ENCODE data around the gene SH3BP4.
"Not testable (repeated sequence)": the region's sequence is repeated elsewhere in the genome, so short reads cannot be mapped to it uniquely, and the experiment has no call there.

The SH3BP4 gene

DNA sequence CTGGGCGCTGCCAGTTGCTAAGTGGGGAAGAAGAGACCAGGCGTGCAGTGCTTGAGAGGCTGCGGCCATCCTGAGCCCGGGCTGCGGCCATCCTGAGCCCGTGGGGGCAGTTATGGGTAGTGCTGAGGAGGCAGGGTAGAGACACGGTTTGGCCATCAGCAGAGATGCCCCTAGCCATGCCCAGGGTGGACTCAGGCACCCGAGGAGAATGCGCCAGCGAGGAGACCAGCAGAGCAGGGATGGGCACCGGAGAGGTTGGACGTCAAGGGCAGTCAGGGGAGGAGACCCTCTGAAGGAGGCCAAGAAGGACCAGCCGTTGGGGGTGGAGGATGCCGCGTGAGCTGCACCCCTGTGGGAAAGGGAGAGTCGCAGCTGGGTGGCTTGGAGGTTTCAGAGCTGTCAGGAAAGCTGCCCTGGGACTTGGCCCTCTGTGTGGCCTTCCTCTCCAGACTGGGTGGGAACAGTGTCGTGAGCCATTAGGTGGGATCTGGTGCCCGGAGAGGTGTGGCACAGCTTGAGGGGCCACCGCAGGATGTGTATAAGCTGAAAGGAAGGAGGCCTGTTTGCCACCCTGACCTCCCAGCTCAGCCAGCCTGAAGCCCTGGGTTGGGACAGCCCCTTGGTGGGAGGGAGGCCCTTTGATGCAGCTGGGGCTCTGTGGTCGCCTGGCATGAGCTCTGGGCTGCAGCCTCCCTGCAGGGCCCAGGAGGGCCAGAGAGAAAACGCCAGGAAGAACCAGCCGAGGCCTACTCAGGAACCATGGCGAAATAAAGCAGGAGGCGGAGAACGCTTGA lies 56.0 kb downstream of the SH3BP4 start:
- DNase-seq (ENCODE audit: insufficient read length, low spot score) (no peak), FAIRE-seq (no peak)

DNA sequence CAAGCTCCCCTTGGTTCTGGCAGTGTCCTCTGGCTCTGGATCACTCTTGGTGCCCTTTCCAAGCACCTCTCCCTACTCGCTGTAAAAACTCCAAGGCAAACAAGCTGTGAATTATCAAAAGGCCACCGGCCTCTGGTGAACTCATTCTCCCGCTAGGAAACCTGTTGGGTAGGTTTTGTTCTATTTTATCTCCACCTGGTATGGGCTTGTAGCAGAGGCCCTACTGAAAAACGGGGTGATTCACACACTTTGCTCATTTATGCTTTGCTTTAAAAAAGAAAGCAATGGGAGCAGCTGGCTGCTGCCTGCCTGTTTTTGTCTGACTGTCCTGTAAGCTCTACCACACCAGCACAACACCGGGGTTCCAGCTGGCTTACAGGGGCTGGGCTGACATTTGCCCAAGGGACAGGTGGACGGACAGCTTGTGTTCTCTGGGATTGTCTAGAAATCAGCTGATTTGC lies 56.8 kb downstream of the SH3BP4 start:
- FAIRE-seq (no peak), DNase-seq (ENCODE audit: insufficient read length, low spot score) (no peak)

- no peak for FAIRE-seq
Observed at GRCh38 chr2:235009081-235009480, 57.3 kb downstream of the SH3BP4 start.

DNA sequence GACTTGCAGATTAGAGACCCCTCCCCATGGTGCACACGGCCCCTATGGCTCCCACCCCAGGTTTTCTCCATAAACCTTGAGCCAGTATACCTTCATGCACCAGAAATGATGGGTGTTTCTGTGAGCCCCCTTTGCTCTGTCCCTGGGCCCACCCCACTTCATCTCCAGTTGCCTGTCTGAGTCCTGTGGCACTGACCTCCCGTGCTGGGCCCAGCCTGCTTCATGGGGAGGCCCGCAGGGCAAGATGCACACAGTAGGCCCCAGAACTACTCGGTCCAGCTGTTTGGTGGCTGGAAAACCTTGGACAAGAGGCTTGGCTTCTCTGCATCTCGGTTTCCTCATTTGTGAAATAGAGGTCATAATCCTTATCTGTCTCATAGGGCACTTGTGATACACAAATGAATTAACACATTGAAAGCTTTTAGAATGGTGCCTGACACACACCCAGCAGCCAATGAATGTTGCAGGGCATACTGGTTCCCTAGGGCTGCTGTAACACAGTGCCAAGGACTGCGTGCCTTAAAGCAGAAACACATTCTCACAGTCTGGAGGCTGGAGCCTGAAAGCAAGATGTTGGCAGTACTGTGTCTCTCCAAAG lies 58.4 kb downstream of the SH3BP4 start:
- FAIRE-seq (no peak), DNase-seq (ENCODE audit: insufficient read length, low spot score) (no peak)

More at GRCh38 chr2:235009081-235009480, 57.3 kb downstream of the SH3BP4 start:
- DNase-seq (ENCODE audit: insufficient read length, low spot score) = no peak

DNA sequence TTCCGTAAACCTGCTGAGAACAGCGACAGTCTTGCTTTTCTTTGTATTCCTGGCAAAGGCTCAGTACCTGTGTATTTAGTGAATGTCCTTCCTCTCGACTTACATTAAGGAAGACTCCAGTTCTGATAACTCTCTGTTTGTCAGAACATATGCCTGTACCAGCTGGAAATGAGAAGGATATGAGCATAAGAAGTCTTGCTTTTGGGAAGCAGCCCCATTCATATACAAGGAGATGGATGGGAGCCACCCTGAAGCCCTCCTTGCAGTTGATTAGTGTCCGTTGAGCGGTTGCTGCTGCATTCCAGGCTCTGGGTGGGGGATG lies 59.8 kb downstream of the SH3BP4 start:
- no peak for FAIRE-seq
- DNase-seq (ENCODE audit: insufficient read length, low spot score) = no peak

- FAIRE-seq (no peak), DNase-seq (ENCODE audit: insufficient read length, low spot score) (no peak)
Observed at GRCh38 chr2:235011929-235012631, 60.3 kb downstream of the SH3BP4 start.

DNA sequence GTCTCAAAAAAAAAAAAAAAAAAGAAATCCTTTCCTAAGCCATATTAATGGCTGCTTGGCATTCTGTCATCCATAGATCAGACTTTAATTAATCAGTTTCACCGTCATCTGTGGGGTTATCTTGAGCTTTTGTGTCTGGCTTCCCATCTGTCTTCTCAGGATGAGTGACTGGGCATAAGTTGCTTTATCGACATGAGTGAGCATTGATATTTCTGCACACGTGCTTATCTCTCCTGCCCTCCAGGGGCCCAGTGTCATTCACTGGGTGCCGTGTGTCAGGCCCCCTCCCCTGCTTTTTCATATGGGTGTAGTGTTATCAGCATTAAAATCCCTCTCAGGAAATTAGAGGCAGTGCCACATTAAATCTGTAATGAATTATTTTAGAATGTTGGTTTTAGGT lies 65.6 kb downstream of the SH3BP4 start:
- FAIRE-seq (no peak), DNase-seq (ENCODE audit: insufficient read length, low spot score) (no peak)

DNA sequence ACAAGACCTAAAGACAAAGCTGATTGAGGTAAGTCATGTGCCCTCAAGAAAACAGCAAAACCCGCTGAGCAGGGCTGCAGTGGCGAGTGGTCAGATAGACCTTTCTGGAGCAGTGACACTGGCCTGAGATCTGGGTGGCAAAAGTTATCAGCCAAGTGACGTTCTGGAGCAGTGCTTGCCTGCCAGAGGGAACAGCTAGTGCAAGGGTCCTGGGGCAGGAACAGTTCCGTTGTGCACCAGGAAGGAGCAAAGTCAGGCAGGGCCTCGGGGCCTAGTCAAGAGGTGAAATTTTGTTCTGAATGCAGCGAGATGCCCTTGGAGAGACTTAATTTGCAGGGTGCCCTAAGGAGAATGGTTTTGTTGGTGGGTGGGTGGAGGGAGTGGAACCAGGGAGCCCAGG lies 67.0 kb downstream of the SH3BP4 start:
- DNase-seq (ENCODE audit: insufficient read length, low spot score) (no peak), FAIRE-seq (no peak)

- DNase-seq (ENCODE audit: insufficient read length, low spot score); FAIRE-seq: not testable (repeated sequence)
Observed at GRCh38 chr2:235020141-235020540, 68.3 kb downstream of the SH3BP4 start.

DNA sequence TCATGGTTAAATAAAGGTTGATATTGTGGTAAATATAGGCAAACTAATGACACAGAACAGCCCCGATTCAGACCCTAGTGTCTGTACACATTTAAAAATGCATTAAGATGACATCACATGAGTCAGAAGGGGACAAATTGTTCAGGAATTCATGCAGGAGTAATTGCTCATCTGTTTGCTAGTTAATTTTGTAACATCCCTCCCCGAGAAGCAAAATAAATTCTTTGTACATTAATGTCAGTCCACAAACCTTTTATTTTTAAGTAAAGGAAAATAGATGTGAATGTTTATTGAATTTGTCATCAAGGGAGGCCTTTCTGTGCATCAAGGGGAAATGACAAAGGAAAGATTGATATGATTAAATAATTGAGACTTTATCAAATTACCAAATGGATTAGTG lies 69.9 kb downstream of the SH3BP4 start:
- FAIRE-seq (no peak), DNase-seq (ENCODE audit: insufficient read length, low spot score) (no peak)

DNA sequence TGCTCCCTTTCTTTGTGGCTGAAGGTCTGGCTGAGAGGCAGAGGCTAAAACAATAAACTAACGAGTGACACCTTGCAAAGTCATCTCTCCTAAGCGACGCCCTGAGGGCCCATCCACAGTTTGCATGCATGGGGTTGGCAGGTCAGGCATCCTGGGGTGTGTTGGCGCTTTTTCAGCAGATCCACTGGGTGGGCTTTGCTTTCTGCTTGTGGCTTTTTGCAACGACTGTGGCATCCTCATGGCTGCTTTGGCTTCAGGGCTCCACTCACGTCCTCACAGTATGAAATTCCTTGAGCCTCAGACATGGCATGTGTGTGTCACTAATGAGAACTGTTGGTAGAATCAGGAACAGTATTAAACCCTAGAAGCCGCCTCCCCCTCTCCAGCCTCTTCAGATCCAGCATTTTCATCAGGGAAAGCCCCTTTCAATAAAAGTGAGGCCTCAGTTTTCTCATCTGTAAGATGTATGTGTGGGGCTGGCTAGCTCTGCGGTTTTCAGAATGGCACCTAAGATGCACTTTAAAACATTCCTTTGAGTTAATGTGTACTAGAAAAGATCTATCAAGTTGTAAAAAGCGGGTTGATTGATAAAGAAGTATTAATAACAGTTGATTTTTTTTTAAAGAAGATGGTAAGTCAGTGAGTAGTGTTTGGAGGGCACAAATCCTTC lies 72.5 kb downstream of the SH3BP4 start:
- FAIRE-seq (no peak), DNase-seq (ENCODE audit: insufficient read length, low spot score) (no peak)

GRCh38 chr2:235024931-235025773 lies 73.3 kb downstream of the SH3BP4 start:
- no peak for DNase-seq (ENCODE audit: insufficient read length, low spot score)

GRCh38 chr2:235025800-235026536 lies 74.2 kb downstream of the SH3BP4 start:
- no peak for DNase-seq (ENCODE audit: insufficient read length, low spot score)
- FAIRE-seq = no peak

More at GRCh38 chr2:235024931-235025773, 73.3 kb downstream of the SH3BP4 start:
- no peak for FAIRE-seq

DNA sequence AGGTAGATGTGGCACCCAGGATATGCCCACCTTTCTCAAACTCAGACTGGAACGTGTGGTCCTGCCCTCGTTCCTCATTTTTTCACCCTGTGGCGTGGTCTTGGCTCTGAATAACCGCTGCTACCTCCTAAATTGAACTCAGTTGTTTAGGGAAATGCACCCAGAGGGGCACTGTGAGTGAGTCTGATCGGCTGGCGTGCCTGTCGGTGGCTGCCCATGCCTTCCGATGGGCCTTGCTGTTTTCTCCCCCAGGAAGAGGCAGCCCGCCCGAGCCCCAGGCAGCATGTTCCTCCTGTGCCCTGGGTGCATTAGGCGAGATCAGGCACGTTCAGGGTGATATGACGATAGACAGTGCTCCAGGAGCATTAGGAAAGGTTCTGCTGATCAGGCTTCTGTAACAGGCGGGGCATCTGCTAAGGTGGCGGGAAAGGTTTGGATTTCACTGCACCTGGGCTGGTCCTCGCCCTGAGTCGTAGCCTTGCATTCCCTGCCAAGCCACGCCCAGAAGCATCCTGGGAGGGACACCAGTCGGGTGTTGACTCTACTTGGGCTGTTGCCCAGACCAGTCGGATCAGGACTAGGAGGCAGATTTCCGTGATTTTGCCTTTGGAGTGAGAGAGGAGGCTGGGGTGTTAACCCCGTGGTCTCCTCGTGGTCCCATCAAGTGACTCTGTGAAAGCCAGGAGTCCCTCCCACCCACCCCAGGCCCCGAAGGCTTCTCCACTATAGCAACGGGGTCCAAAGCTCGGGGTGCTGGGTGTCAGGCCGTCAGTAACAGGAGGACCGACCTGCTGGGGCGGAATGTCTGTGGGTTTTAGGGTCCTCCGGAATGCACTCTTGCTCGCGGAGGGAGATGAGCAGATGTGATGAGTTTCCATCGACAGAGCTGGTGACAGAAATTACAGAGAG lies 75.1 kb downstream of the SH3BP4 start:
- FAIRE-seq (no peak), DNase-seq (ENCODE audit: insufficient read length, low spot score) (no peak)

GRCh38 chr2:235027558-235028214 lies 75.9 kb downstream of the SH3BP4 start:
- no peak for FAIRE-seq
- no peak for DNase-seq (ENCODE audit: insufficient read length, low spot score)

GRCh38 chr2:235028646-235029045 lies 76.8 kb downstream of the SH3BP4 start:
- FAIRE-seq = no peak
- DNase-seq (ENCODE audit: insufficient read length, low spot score) = no peak

DNA sequence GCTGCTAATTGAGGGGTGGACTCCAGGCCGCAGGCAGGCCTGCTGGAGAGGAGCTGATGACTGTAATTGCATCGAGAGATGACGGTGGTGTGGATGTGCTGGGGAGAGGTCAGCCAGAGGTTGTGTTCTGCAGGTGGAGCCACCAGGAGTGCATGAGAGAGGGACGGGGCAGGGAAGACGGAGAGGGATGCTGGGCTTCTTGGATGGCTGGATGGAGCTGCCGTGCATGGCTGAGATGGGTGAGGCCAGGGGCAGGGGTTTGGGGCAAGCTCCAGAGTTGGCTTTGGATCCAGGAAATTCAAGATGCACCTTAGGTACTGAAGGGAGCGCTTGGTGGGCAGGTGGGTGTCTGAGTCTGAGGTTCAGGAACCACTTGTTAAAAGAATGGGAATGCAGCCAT lies 77.2 kb downstream of the SH3BP4 start:
- no peak for FAIRE-seq
- no peak for DNase-seq (ENCODE audit: insufficient read length, low spot score)

GRCh38 chr2:235030126-235030525 lies 78.3 kb downstream of the SH3BP4 start:
- FAIRE-seq (no peak), DNase-seq (ENCODE audit: insufficient read length, low spot score) (no peak)

All from GM19239 (cell line).